Heart right ventricle (tissue), 16 donors: Measurements from ENCODE around the gene POLG. TPM values are rescaled to one million over a fixed set of nuclear protein-coding genes. Genes with fewer than 3 reads are reported as not detected.

Experiments
- ATAC-seq, 8 donors: fragments of 200-7000 bp; cut with Tn5 transposase; one replicate each; pipeline ENCODE4 v1.9.1; 2020; ENCODE audit warnings: mild to moderate bottlenecking in 8 of 8, moderate library complexity in 8 of 8, moderate number of reproducible peaks in 1 of 8
- DNase-seq, 2 donors: peaks; one replicate each; pipeline ENCODE4 v3.0.0-alpha.2; 2020
- H3K27ac ChIP-seq, 10 donors: fragments of 200-600 bp; sonication (generic) in 2 of 10; one replicate each; pipeline versions ENCODE4 v1.5.0 to v1.8.0; 2020 to 2022; ENCODE audit warnings: mild to moderate bottlenecking in 3 of 10
- H3K27me3 ChIP-seq, 7 donors: fragments of 200-600 bp; one replicate each; pipeline ENCODE4 v1.8.0; 2021 to 2022; ENCODE audit warnings: mild to moderate bottlenecking in 2 of 7
- H3K36me3 ChIP-seq, 9 donors: fragments of 200-600 bp; sonication (generic) in 1 of 9; one replicate each; pipeline versions ENCODE4 v1.5.0 to v1.8.0; 2020 to 2022; ENCODE audit warnings: mild to moderate bottlenecking in 2 of 9
- H3K4me1 ChIP-seq, 9 donors: fragments of 200-600 bp; sonication (generic) in 1 of 9; one replicate each; pipeline versions ENCODE4 v1.5.0 to v1.8.0; 2020 to 2022; ENCODE audit warnings: mild to moderate bottlenecking in 4 of 9
- H3K4me3 ChIP-seq, 10 donors: fragments of 200-600 bp; sonication (generic) in 2 of 10; one replicate each; pipeline versions ENCODE4 v1.5.0 to v1.8.0; 2020 to 2022; ENCODE audit warnings: mild to moderate bottlenecking in 7 of 10, moderate library complexity in 2 of 10
- H3K9me3 ChIP-seq, 11 donors: fragments of 200-600 bp in 10 of 11; sonication (generic) in 2 of 11; one replicate each; pipeline versions ENCODE4 v1.5.0 to v1.8.0; 2013 to 2022; ENCODE audit warnings: mild to moderate bottlenecking in 2 of 11, control low read depth in 1 of 11, moderate library complexity in 1 of 11
- WGBS, 2 donors: extraction: QIAGEN DNeasy Blood & Tissue Kit; methylation state at CpG; one replicate each; pipeline ENCODE4 v1.1.7; 2013; ENCODE audit warnings: inconsistent platforms in 1 of 2; 5-methylcytosine and 5-hydroxymethylcytosine counted together
- intact Hi-C, 10 donors: fragments of 100-400 bp; cut with DNase I; formaldehyde crosslinking; loops; one replicate each; pipeline versions ENCODE4 v1.11.1 to v1.14.2; 2022
- polyA plus RNA-seq, 2 donors: library from polyadenylated mRNA; stranded (reverse); fragments of 200-250 nt; gene quantifications; one replicate each; pipeline ENCODE4 v1.2.3, GENCODE V29; 2013
- total RNA-seq, 10 donors: library from RNA; stranded (reverse); fragmentation: NEBNext Ultra II Directional in 3 of 10; extraction: Animal tissue kit (Norgen Biotek cat#: 25700) in 3 of 10; gene quantifications; one replicate each; pipeline versions ENCODE4 v1.2.1 to v1.2.4, GENCODE V29; 2021 to 2023
- TF ChIP-seq, protein P1 (sequence below), 9 donors: fragments of 200-600 bp; sonication (generic) in 2 of 9; IDR thresholded peaks; one replicate each; pipeline versions ENCODE4 v1.5.0 to v1.8.0; 2021 to 2022; ENCODE audit warnings: antibody characterized with exemption in 9 of 9, mild to moderate bottlenecking in 5 of 9, moderate library complexity in 1 of 9
- donor health status: Arrhythmogenic right ventricular cardiomyopathy.
- donor health status: ischemic (EF 13 %, LVEDD 7.1; RV severe dilation, severe dysfunction).
- donor health status: healthy with polysubstance abuse.
- donor health status: DM: no; HTN: yes; CAD: no.
- donor health status: DM: no; HTN: no; CAD: no.
- donor health status: ischemic (EF 25% LVEDD 6.9; RV normal size, moderate dysfunction).
- donor health status: ischemic (EF 25% LVEDD 5.7; RV mildly dilated, moderate dysfunction).
- donor health status: healthy.
- donor health status: DM: yes; HTN: yes; CAD: no.
- donor health status: Ischemic cardiomyopathy.
- donor health status: ischemic (EF 35%, LVEDD 5.7; RV mildly dilated, moderate dysfunction).
- donor health status: nonischemic (EF 11% LVEDD 7.7; RV severe dilation, severe dysfunction).
- donor health status: DM: yes; HTN: yes; CAD: no.
- donor health status: PGD.
- donor health status: ischemic (EF 29% LVEDD 5.4; RV normal size, mild dysfunction).
- donor health status: nonischemic (EF 23%, LVEDD 6.1; RV moderate dilation, normal function).

Gene POLG
- total and polyA plus RNA-seq, 12 donors, result 31.1 to 52.5 (median 34.7) TPM

DNA sequence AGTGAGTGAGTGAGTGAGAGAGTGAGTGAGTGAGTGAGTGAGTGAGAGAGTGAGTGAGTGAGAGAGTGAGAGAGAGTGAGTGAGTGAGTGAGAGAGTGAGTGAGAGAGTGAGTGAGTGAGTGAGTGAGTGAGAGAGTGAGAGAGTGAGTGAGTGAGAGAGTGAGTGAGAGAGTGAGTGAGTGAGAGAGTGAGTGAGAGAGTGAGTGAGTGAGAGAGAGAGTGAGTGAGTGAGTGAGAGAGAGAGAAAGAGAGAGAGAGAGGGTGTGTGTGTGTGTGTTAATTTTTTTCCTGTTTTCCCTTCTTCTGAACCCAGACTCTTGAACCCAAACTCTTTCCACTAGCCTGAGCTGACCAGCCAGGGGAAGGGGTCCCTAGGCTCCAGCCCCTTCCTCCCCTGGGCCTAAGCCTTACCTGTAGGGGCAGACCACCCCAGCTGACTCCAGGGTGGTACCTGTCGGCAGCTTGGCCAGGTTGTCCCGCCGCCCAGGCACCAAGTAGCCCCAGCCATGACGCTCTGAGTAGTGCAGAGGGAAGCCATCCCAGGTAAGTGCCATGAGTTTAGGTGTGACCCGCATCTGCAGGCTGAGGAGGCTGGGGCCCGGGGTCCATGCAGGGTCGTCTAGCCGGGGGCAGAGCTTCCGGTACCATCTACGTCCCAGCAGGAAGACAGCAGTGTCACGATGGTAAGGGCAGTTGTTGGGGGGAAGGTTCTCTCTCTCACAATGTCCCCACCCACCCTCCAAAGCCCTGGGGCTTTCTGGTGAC is 9.4 kb downstream of the POLG start:
- intact Hi-C loops, result loop anchor here in 1 of 10 donors (10.0 kb wide), 1 partner anchor 60 kb away; no protein-coding TSS in a partner anchor
- ATAC-seq, result no peak
- DNase-seq, result no peak
- WGBS, 2 donors, result 93 to 95% methylated on average over 11 of the region's 11 CpGs
- peaks cover 11 to 28% (median 16%) of the 10 kb centered on the region in 9 donors for H3K4me1 ChIP-seq
- no peaks in the 10 kb centered on the region for H3K27me3 ChIP-seq
- peaks cover 28 to 100% (median 86%) of the 10 kb centered on the region in 9 donors for H3K36me3 ChIP-seq
- H3K9me3 ChIP-seq, result no peaks in the 10 kb centered on the region
- no peak overlapping the region for H3K27ac ChIP-seq
- TF ChIP-seq, protein P1, sequence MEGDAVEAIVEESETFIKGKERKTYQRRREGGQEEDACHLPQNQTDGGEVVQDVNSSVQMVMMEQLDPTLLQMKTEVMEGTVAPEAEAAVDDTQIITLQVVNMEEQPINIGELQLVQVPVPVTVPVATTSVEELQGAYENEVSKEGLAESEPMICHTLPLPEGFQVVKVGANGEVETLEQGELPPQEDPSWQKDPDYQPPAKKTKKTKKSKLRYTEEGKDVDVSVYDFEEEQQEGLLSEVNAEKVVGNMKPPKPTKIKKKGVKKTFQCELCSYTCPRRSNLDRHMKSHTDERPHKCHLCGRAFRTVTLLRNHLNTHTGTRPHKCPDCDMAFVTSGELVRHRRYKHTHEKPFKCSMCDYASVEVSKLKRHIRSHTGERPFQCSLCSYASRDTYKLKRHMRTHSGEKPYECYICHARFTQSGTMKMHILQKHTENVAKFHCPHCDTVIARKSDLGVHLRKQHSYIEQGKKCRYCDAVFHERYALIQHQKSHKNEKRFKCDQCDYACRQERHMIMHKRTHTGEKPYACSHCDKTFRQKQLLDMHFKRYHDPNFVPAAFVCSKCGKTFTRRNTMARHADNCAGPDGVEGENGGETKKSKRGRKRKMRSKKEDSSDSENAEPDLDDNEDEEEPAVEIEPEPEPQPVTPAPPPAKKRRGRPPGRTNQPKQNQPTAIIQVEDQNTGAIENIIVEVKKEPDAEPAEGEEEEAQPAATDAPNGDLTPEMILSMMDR (IDR thresholded peaks at IDR 0.05), result no peak
- no peak overlapping the region for H3K4me3 ChIP-seq

DNA sequence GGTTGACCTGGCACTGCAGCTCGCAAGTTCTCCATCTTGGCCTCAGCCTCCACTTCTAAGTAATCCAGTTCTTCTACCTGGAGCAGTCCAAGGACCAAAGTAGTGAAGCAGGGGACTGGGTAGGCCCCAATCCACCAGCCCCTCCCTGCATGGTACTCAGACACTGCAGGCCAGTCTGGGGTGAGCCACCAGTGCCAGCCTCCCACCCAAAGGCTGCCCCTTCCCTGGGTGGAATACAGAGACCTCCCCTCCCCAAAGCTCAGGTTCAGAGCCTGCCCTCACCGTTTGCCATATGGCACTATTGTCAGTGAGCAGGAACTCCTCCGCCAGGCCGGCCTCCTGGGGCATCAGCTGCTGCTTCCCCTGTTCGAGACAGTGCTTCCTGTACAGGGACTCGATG is 10.8 kb downstream of the POLG start:
- peaks cover 0 to 14% (median 3%) of the 10 kb centered on the region in 9 donors for H3K4me1 ChIP-seq
- H3K36me3 ChIP-seq, result peaks cover 20 to 100% (median 86%) of the 10 kb centered on the region in 9 donors
- no peak for ATAC-seq
- no peak for DNase-seq
- H3K27ac ChIP-seq, result no peak overlapping the region
- no peaks in the 10 kb centered on the region for H3K9me3 ChIP-seq
- intact Hi-C loops, result loop anchor here in 1 of 10 donors (10.0 kb wide), 1 partner anchor 61 kb away; no protein-coding TSS in a partner anchor
- H3K27me3 ChIP-seq, result no peaks in the 10 kb centered on the region
- no peak overlapping the region for H3K4me3 ChIP-seq
- TF ChIP-seq, protein P1 (IDR thresholded peaks at IDR 0.05), result no peak
- 71 to 79% methylated on average over 6 of the region's 6 CpGs for WGBS, 2 donors

DNA sequence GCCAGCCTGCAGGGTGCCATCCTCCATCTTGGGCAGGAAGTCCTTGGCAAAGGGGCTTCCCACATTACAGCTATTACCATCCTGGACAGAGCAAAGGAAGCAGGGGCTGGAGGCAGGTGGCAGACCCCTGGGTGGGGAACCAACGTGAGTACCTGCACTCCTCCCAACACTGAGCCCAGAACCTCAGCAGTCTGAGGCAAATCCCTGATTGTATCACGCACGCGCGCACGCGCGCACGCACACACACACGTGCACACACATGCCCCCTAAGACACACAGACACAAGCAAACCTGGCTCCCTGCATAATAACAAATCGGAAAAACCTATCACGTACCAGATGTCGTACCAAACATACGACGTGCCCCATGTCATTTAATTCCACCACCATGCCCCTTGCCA is 11.8 kb downstream of the POLG start:
- no peaks in the 10 kb centered on the region for H3K9me3 ChIP-seq
- ATAC-seq, result no peak
- H3K4me1 ChIP-seq, result peaks cover 0 to 5% (median 0%) of the 10 kb centered on the region in 9 donors
- H3K36me3 ChIP-seq, result peaks cover 22 to 100% (median 85%) of the 10 kb centered on the region in 9 donors
- intact Hi-C loops, result loop anchor here in 1 of 10 donors (10.0 kb wide), 1 partner anchor 62 kb away; no protein-coding TSS in a partner anchor
- H3K27ac ChIP-seq, result no peak overlapping the region
- TF ChIP-seq, protein P1 (IDR thresholded peaks at IDR 0.05), result no peak
- no peak overlapping the region for H3K4me3 ChIP-seq
- H3K27me3 ChIP-seq, result no peaks in the 10 kb centered on the region
- 92 to 97% methylated on average over 15 of the region's 15 CpGs for WGBS, 2 donors
- no peak for DNase-seq

DNA sequence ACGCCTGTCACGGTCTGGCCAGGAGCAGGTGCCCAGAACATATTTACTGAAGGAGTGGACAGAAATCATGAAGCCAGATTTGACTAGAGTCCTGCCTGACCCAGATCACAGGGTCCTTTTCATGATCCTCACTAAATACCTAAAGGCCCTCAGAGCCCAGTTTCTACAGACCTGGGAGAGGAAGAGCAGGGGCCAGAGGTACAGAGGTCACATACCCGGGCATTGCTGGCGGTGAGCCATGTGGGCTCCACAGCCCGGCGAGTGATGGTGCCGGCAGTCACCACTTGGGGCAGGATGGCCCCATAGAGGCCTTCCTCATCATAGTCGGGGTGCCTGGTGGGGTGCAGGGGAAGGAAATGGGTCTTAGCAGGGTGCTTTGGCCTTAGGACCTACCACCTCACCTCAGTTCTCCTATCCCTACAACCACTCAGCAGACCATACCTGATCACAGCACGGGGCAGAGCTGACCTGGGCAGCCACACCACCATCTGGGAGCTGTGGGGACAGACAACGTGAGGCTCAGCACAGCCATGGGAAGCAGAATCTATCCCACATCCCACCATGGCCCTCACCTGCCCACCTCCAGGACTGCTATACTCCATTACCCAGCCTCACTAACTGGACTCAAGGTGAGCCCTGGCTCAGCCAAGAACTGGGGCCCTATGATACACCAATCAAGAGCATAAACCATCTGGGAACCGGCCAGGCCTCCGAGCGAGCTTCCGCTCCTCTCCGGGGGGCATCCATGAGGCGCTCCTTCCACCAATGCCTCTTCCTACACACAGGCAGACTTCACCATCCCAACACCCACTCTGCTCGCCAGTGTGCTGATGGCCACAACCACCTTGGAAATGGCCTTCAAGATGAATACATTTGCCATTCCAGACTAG is 12.9 kb downstream of the POLG start:
- 82 to 85% methylated on average over 17 of the region's 17 CpGs for WGBS, 2 donors
- Histone ChIP-seq H3K4me3 (no peak overlapping the region), H3K27ac (no peak overlapping the region), H3K9me3 (no peaks in the 10 kb centered on the region), H3K27me3 (no peaks in the 10 kb centered on the region), H3K4me1 (no peaks in the 10 kb centered on the region), H3K36me3 (peaks cover 18 to 100% (median 87%) of the 10 kb centered on the region in 9 donors)
- ATAC-seq, result peak in 2 of 8 donors; percentile 8 to 10
- TF ChIP-seq, protein P1 (IDR thresholded peaks at IDR 0.05), result no peak
- no peak for DNase-seq
- intact Hi-C loops, result loop anchor here in 1 of 10 donors (10.0 kb wide), 1 partner anchor 63 kb away; no protein-coding TSS in a partner anchor
